Thoracic aorta (tissue), 2 donors: ENCODE data around the gene ZBTB45. TPM values are rescaled to one million over a fixed set of nuclear protein-coding genes. Genes with fewer than 3 reads are reported as not detected.

ENCODE experiments used
- ATAC-seq: fragments of 150-250 bp; one replicate; pipeline ENCODE4 v1.8.0; 2017; ENCODE audit warnings: low read depth; ENCODE audit not compliant: insufficient number of reproducible peaks, low FRiP score
- DNase-seq: peaks from one replicate; pipeline ENCODE4 v3.0.0-alpha.2; 2020; ENCODE audit warnings: low spot score
- H3K27ac ChIP-seq, 2 donors: fragments of 200-600 bp; sonication (generic); 1 replicate in 1 of 2; 2 replicates in 1 of 2; pipeline ENCODE4 v1.5.1; 2016; ENCODE audit warnings: mild to moderate bottlenecking in 2 of 2, moderate library complexity in 2 of 2
- H3K27me3 ChIP-seq: fragments of 200-600 bp; sonication (generic); replicated peaks from 2 replicates; pipeline ENCODE4 v1.6.0; 2016; ENCODE audit warnings: mild to moderate bottlenecking; ENCODE audit not compliant: insufficient read depth
- H3K36me3 ChIP-seq: fragments of 200-600 bp; sonication (generic); one replicate; pipeline ENCODE4 v1.5.1; 2016
- H3K4me1 ChIP-seq, 2 donors: fragments of 200-600 bp; sonication (generic); 1 replicate in 1 of 2; 2 replicates in 1 of 2; pipeline versions ENCODE4 v1.5.1 to v1.6.0; 2016; ENCODE audit warnings: low read depth in 2 of 2, mild to moderate bottlenecking in 1 of 2; ENCODE audit not compliant: control insufficient read depth in 1 of 2
- H3K4me3 ChIP-seq: fragments of 200-600 bp; sonication (generic); 2 replicates; pipeline ENCODE4 v1.5.1; 2016; ENCODE audit warnings: mild to moderate bottlenecking
- H3K9me3 ChIP-seq: fragments of 200-600 bp; sonication (generic); 2 replicates; pipeline ENCODE4 v1.5.1; 2016
- CTCF ChIP-seq: fragments of 200-600 bp; sonication (generic); IDR thresholded peaks from one replicate; pipeline ENCODE4 v1.5.1; 2019; ENCODE audit warnings: antibody characterized with exemption
- total RNA-seq, 2 donors: library from RNA; depleted of rRNA; stranded (reverse); fragments of >200 nt; gene quantifications; one replicate each; pipeline versions ENCODE4 v1.1.0 to v1.2.3, GENCODE V29; 2016

ZBTB45 gene
- total RNA-seq, 2 donors from 2014 or later = 10.4 to 10.9 TPM

GRCh38 chr19:58550362-58551122, 30.9 kb upstream of the ZBTB45 start:
- Histone ChIP-seq H3K4me1 (peaks cover 24 to 30% of the 10 kb centered on the region in 2 donors), H3K36me3 (peaks cover 57% of the 10 kb centered on the region), H3K27ac (no peak overlapping the region), H3K27me3 (no peaks in the 10 kb centered on the region), H3K4me3 (no peak overlapping the region), H3K9me3 (no peaks in the 10 kb centered on the region)
- no peak for TF ChIP-seq CTCF
- no peak for DNase-seq
- ATAC-seq = no peak

- DNase-seq (no peak), ATAC-seq (no peak)
- TF ChIP-seq CTCF = no peak
- H3K36me3 ChIP-seq = peaks cover 57% of the 10 kb centered on the region
- H3K4me3 ChIP-seq = no peak overlapping the region
- no peaks in the 10 kb centered on the region for H3K27me3 ChIP-seq
- no peaks in the 10 kb centered on the region for H3K9me3 ChIP-seq
- H3K27ac ChIP-seq = no peak overlapping the region
- peaks cover 25 to 32% of the 10 kb centered on the region in 2 donors for H3K4me1 ChIP-seq
These were observed 30.2 kb upstream of the ZBTB45 start for GRCh38 chr19:58549664-58550361.

GRCh38 chr19:58548859-58549663, 29.5 kb upstream of the ZBTB45 start:
- Histone ChIP-seq H3K27me3 (no peaks in the 10 kb centered on the region), H3K9me3 (no peaks in the 10 kb centered on the region), H3K27ac (no peak overlapping the region), H3K4me3 (no peak overlapping the region), H3K4me1 (peaks cover 21 to 28% of the 10 kb centered on the region in 2 donors), H3K36me3 (peaks cover 57% of the 10 kb centered on the region)
- no peak for ATAC-seq
- no peak for TF ChIP-seq CTCF
- DNase-seq = no peak

GRCh38 chr19:58547323-58548312, 28.0 kb upstream of the ZBTB45 start:
- Histone ChIP-seq H3K27me3 (no peaks in the 10 kb centered on the region), H3K27ac (no peak overlapping the region), H3K36me3 (peaks cover 55% of the 10 kb centered on the region), H3K4me1 (peaks cover 20 to 21% of the 10 kb centered on the region in 2 donors), H3K9me3 (no peaks in the 10 kb centered on the region), H3K4me3 (no peak overlapping the region)
- no peak for ATAC-seq
- TF ChIP-seq CTCF = no peak
- no peak for DNase-seq
